ENCODE data around the gene FIGNL2. TPM values are rescaled to one million over a fixed set of nuclear protein-coding genes. Genes with fewer than 3 reads are reported as not detected.
"Not testable (repeated sequence)": the region's sequence is repeated elsewhere in the genome, so short reads cannot be mapped to it uniquely, and the experiment has no call there.

FIGNL2 gene
- total and polyA plus RNA-seq, 2 experiments from 2014 or later, result 0.13 to 0.32 TPM

GRCh38 chr12:51836041-51836826 lies 12.3 kb downstream of the FIGNL2 start:
- Histone ChIP-seq H3K36me3 (ENCODE audit: low read depth) (no peaks in the 10 kb centered on the region), H3K4me1 (ENCODE audit: insufficient read depth) (no peaks in the 10 kb centered on the region), H3K79me2 (ENCODE audit: insufficient read depth) (no peaks in the 10 kb centered on the region), H3K27ac (no peak overlapping the region), H2AFZ (no peak overlapping the region), H3K4me2 (ENCODE audit: unreplicated experiment) (no peak overlapping the region), H3K9ac (no peak overlapping the region), H3K4me3 (no peak overlapping the region), H3K27me3 (replicated peaks; ENCODE audit: insufficient read depth) (peaks cover 69% of the 10 kb centered on the region), H3K9me2 (ENCODE audit: insufficient read depth) (no peaks in the 10 kb centered on the region), H3K9me3 (ENCODE audit: low read depth) (no peaks in the 10 kb centered on the region), H3F3A (ENCODE audit: insufficient read depth) (no peaks in the 10 kb centered on the region), H4K20me1 (ENCODE audit: insufficient read depth) (no peaks in the 10 kb centered on the region)
- peak; percentile 40 for DNase-seq
- TF ChIP-seq EZH2 (IDR thresholded peaks at IDR 0.05; ENCODE audit: insufficient read depth, poor library complexity, severe bottlenecking) (no peak), EZH2phosphoT487 (IDR thresholded peaks at IDR 0.05; ENCODE audit: insufficient read depth, low read depth) (no peak)
- 44 to 46% methylated on average over 10 to 13 of the region's 13 CpGs for WGBS, 2 experiments (ENCODE audit: low coverage in 1 of 2, low lambda C conversion rate in 2 of 2, missing lambda C conversion rate in 2 of 2)
- in situ Hi-C loops (cut with MboI), result no loop called here

GRCh38 chr12:51834411-51834810 lies 14.1 kb downstream of the FIGNL2 start:
- no peaks in the 10 kb centered on the region for H3K4me1 ChIP-seq (ENCODE audit: insufficient read depth)
- no peak overlapping the region for H3K27ac ChIP-seq
- H3K4me3 ChIP-seq, result no peak overlapping the region
- TF ChIP-seq EZH2phosphoT487 (IDR thresholded peaks at IDR 0.05; ENCODE audit: insufficient read depth, low read depth) (no peak), EZH2 (IDR thresholded peaks at IDR 0.05; ENCODE audit: insufficient read depth, poor library complexity, severe bottlenecking) (no peak)
- no peaks in the 10 kb centered on the region for H3K9me3 ChIP-seq (ENCODE audit: low read depth)
- H3K36me3 ChIP-seq (ENCODE audit: low read depth), result no peaks in the 10 kb centered on the region
- H3K79me2 ChIP-seq (ENCODE audit: insufficient read depth), result no peaks in the 10 kb centered on the region
- WGBS, 2 experiments (ENCODE audit: low coverage in 1 of 2, low lambda C conversion rate in 2 of 2, missing lambda C conversion rate in 2 of 2), result 26 to 41% methylated on average over 11 of the region's 11 CpGs
- H3K27me3 ChIP-seq (replicated peaks; ENCODE audit: insufficient read depth), result peaks cover 58% of the 10 kb centered on the region
- in situ Hi-C loops (cut with MboI), result no loop called here
- H3K9me2 ChIP-seq (ENCODE audit: insufficient read depth), result no peaks in the 10 kb centered on the region
- no peak overlapping the region for H3K9ac ChIP-seq
- H2AFZ ChIP-seq, result no peak overlapping the region
- no peak for DNase-seq
- H4K20me1 ChIP-seq (ENCODE audit: insufficient read depth), result no peaks in the 10 kb centered on the region
- no peaks in the 10 kb centered on the region for H3F3A ChIP-seq (ENCODE audit: insufficient read depth)
- no peak overlapping the region for H3K4me2 ChIP-seq (ENCODE audit: unreplicated experiment)

- Histone ChIP-seq H3K4me1 (ENCODE audit: insufficient read depth) (no peaks in the 10 kb centered on the region), H3K9ac (no peak overlapping the region), H3K4me3 (no peak overlapping the region), H3K79me2 (ENCODE audit: insufficient read depth) (no peaks in the 10 kb centered on the region), H3K27ac (no peak overlapping the region), H3K9me2 (ENCODE audit: insufficient read depth) (no peaks in the 10 kb centered on the region), H3K27me3 (replicated peaks; ENCODE audit: insufficient read depth) (peaks cover 54% of the 10 kb centered on the region), H3F3A (ENCODE audit: insufficient read depth) (no peaks in the 10 kb centered on the region), H3K4me2 (ENCODE audit: unreplicated experiment) (no peak overlapping the region), H4K20me1 (ENCODE audit: insufficient read depth) (no peaks in the 10 kb centered on the region), H3K9me3 (ENCODE audit: low read depth) (no peaks in the 10 kb centered on the region), H2AFZ (no peak overlapping the region), H3K36me3 (ENCODE audit: low read depth) (no peaks in the 10 kb centered on the region)
- DNase-seq, result no peak
- no peak for TF ChIP-seq EZH2phosphoT487 (IDR thresholded peaks at IDR 0.05; ENCODE audit: insufficient read depth, low read depth)
- TF ChIP-seq EZH2 (IDR thresholded peaks at IDR 0.05; ENCODE audit: insufficient read depth, poor library complexity, severe bottlenecking), result no peak
- WGBS, 2 experiments (ENCODE audit: low coverage in 1 of 2, low lambda C conversion rate in 2 of 2, missing lambda C conversion rate in 2 of 2), result 56 to 59% methylated on average over 10 to 12 of the region's 12 CpGs
- in situ Hi-C loops (cut with MboI), result no loop called here
These were observed 14.9 kb downstream of the FIGNL2 start for GRCh38 chr12:51833448-51834227.

GRCh38 chr12:51832354-51833107 lies 16.0 kb downstream of the FIGNL2 start:
- H3K36me3 ChIP-seq (ENCODE audit: low read depth), result no peaks in the 10 kb centered on the region
- H3K9me2 ChIP-seq (ENCODE audit: insufficient read depth), result no peaks in the 10 kb centered on the region
- no peak for DNase-seq
- peaks cover 7% of the 10 kb centered on the region; the same call in 1 of the 2 replicates for H3K4me1 ChIP-seq (ENCODE audit: insufficient read depth)
- H3K4me3 ChIP-seq, result no peak overlapping the region
- TF ChIP-seq EZH2phosphoT487 (IDR thresholded peaks at IDR 0.05; ENCODE audit: insufficient read depth, low read depth) (no peak), EZH2 (IDR thresholded peaks at IDR 0.05; ENCODE audit: insufficient read depth, poor library complexity, severe bottlenecking) (no peak)
- H3F3A ChIP-seq (ENCODE audit: insufficient read depth), result 0 out of 2 replicates have a peak, but pooled peaks cover 3% of the 10 kb centered on the region
- H3K27ac ChIP-seq, result no peak overlapping the region
- in situ Hi-C loops (cut with MboI), result no loop called here
- no peaks in the 10 kb centered on the region for H4K20me1 ChIP-seq (ENCODE audit: insufficient read depth)
- no peak overlapping the region for H3K9ac ChIP-seq
- H3K27me3 ChIP-seq (replicated peaks; ENCODE audit: insufficient read depth), result peaks cover 54% of the 10 kb centered on the region
- H3K9me3 ChIP-seq (ENCODE audit: low read depth), result no peaks in the 10 kb centered on the region
- no peak overlapping the region for H3K4me2 ChIP-seq (ENCODE audit: unreplicated experiment)
- 42 to 44% methylated on average over 10 of the region's 10 CpGs for WGBS, 2 experiments (ENCODE audit: low coverage in 1 of 2, low lambda C conversion rate in 2 of 2, missing lambda C conversion rate in 2 of 2)
- H3K79me2 ChIP-seq (ENCODE audit: insufficient read depth), result no peaks in the 10 kb centered on the region
- H2AFZ ChIP-seq, result no peak overlapping the region

- H3K27ac ChIP-seq; H3K9me3 ChIP-seq (ENCODE audit: low read depth); H2AFZ ChIP-seq; H4K20me1 ChIP-seq (ENCODE audit: insufficient read depth); H3K79me2 ChIP-seq (ENCODE audit: insufficient read depth); H3K36me3 ChIP-seq (ENCODE audit: low read depth); H3K4me3 ChIP-seq; H3K4me2 ChIP-seq (ENCODE audit: unreplicated experiment); H3F3A ChIP-seq (ENCODE audit: insufficient read depth); H3K9ac ChIP-seq; in situ Hi-C loops (cut with MboI); H3K9me2 ChIP-seq (ENCODE audit: insufficient read depth); DNase-seq: not testable (repeated sequence)
- Histone ChIP-seq H3K4me1 (ENCODE audit: insufficient read depth) (peaks cover 11% of the 10 kb centered on the region; the same call in 1 of the 2 replicates), H3K27me3 (replicated peaks; ENCODE audit: insufficient read depth) (peaks cover 51% of the 10 kb centered on the region)
- 55 to 65% methylated on average over 5 of the region's 5 CpGs for WGBS, 2 experiments (ENCODE audit: low coverage in 1 of 2, low lambda C conversion rate in 2 of 2, missing lambda C conversion rate in 2 of 2)
These were observed 16.7 kb downstream of the FIGNL2 start for GRCh38 chr12:51831817-51832216.
